Astrocyte (in vitro differentiated cells and primary cell): ENCODE data around the gene KCNAB1.

Experiments
- EZH2 ChIP-seq: IDR thresholded peaks from 2 replicates; pipeline ENCODE4 v1.6.1; 2012; ENCODE audit warnings: mild to moderate bottlenecking, low read length, inconsistent platforms; ENCODE audit not compliant: insufficient read depth
- TF ChIP-seq, protein P1 (sequence below): IDR thresholded peaks from 2 replicates; pipeline ENCODE4 v1.5.1; 2011; ENCODE audit warnings: low read depth, mild to moderate bottlenecking, inconsistent platforms, low read length, moderate library complexity; ENCODE audit not compliant: insufficient read depth

GRCh38 chr3:156339491-156339890 is 219.1 kb downstream of the KCNAB1 start:
- TF ChIP-seq, protein P1, sequence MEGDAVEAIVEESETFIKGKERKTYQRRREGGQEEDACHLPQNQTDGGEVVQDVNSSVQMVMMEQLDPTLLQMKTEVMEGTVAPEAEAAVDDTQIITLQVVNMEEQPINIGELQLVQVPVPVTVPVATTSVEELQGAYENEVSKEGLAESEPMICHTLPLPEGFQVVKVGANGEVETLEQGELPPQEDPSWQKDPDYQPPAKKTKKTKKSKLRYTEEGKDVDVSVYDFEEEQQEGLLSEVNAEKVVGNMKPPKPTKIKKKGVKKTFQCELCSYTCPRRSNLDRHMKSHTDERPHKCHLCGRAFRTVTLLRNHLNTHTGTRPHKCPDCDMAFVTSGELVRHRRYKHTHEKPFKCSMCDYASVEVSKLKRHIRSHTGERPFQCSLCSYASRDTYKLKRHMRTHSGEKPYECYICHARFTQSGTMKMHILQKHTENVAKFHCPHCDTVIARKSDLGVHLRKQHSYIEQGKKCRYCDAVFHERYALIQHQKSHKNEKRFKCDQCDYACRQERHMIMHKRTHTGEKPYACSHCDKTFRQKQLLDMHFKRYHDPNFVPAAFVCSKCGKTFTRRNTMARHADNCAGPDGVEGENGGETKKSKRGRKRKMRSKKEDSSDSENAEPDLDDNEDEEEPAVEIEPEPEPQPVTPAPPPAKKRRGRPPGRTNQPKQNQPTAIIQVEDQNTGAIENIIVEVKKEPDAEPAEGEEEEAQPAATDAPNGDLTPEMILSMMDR, result no peak
- TF ChIP-seq EZH2, result no peak
